Cardiac fibroblast (primary cell): ENCODE data around the gene ANXA11.
"Not testable (repeated sequence)": the region's sequence is repeated elsewhere in the genome, so short reads cannot be mapped to it uniquely, and the experiment has no call there.

Experiments used
- DNase-seq, 2 donors: peaks; one replicate each; pipeline versions ENCODE4 v3.0.0 to v3.0.0-alpha.2; 2010; ENCODE audit warnings: low read depth in 2 of 2
- H3K4me3 ChIP-seq, 2 donors: replicated peaks in 1 of 2; 1 replicate in 1 of 2; 2 replicates in 1 of 2; pipeline ENCODE4 v1.5.1; 2011; ENCODE audit warnings: low read depth in 2 of 2, low read length in 2 of 2, mild to moderate bottlenecking in 2 of 2, moderate library complexity in 1 of 2
- TF ChIP-seq, protein P1 (sequence below): IDR thresholded peaks from one replicate; pipeline ENCODE4 v1.5.1; 2011; ENCODE audit warnings: low read depth, mild to moderate bottlenecking, low read length, inconsistent platforms

The ANXA11 gene

DNA sequence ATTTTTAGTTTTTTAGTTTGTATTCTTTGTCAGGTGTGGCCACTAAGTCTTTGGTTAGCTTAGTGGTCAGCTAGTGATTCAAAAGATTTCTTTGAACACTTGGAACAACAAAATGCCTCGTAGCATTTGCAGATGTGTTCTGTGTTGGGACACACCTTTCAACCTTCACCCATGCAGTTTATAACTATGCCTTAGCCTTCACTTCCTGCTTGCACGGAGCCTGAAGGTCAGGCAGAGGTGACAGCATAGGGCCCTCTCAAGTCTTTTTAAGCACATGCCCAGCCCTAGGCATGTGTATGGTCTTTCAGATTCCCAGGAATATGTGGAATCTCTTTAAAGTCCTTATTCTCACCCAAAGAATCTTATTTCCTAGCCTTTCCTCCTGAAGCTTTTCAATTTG lies 55.2 kb downstream of the ANXA11 start:
- no peak overlapping the region for H3K4me3 ChIP-seq
- no peak for DNase-seq
- TF ChIP-seq, protein P1, sequence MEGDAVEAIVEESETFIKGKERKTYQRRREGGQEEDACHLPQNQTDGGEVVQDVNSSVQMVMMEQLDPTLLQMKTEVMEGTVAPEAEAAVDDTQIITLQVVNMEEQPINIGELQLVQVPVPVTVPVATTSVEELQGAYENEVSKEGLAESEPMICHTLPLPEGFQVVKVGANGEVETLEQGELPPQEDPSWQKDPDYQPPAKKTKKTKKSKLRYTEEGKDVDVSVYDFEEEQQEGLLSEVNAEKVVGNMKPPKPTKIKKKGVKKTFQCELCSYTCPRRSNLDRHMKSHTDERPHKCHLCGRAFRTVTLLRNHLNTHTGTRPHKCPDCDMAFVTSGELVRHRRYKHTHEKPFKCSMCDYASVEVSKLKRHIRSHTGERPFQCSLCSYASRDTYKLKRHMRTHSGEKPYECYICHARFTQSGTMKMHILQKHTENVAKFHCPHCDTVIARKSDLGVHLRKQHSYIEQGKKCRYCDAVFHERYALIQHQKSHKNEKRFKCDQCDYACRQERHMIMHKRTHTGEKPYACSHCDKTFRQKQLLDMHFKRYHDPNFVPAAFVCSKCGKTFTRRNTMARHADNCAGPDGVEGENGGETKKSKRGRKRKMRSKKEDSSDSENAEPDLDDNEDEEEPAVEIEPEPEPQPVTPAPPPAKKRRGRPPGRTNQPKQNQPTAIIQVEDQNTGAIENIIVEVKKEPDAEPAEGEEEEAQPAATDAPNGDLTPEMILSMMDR = no peak

DNA sequence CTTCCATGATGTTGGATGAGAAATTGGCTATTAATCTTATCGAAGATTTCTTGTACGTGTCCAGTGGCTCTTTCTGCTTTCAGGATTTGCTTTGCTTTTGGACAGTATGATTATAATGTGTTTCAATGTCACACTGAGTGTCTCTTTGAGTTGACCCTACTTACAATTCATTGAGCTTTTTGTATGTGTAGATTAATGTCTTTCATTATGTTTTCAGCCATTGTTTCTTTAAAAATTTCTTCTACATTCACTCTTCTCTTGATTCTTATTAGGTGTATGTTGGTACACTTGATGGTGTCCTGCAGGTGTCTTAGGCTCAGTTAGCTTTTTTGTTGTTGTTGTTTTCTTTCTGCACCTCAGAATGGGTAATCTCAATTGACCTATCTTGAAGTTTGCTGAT lies 56.2 kb downstream of the ANXA11 start:
- TF ChIP-seq, protein P1 = no peak
- DNase-seq = no peak

DNA sequence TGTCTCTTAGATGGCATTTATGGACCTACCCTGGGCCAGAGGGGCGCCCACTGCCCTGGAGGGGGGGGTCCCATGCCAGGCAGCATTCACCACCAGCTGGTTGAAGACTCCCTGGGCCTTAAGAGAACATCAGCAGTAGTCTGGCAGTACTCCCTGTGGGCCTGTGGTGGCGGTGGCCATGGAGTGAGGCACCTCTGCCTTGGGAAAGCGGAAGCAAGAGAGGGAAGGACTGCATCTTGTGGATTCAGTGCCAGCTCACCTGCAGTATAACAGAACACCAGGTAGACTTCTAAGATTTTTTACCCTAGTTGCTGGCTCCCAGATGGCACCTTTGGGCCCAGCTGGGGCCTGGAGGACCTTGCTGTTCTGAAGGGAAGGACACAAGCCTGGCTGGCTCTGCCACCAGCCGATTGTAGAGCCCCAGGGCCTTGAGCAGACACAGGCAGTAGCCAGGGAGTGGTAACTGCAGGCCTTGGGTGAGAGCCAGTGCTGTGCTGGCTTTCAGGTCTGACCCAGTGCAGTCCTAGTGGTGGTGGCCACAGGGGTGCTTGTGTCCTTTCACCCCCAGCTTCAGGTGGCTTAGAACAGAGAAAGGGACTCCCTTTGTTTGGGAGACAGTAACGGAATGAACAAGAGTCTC lies 57.1 kb downstream of the ANXA11 start:
- DNase-seq = no peak
- no peak overlapping the region for H3K4me3 ChIP-seq
- TF ChIP-seq, protein P1 = no peak

More for the DNA sequence above, 56.2 kb downstream of the ANXA11 start:
- no peak overlapping the region for H3K4me3 ChIP-seq

- TF ChIP-seq, protein P1 = no peak
- H3K4me3 ChIP-seq = no peak overlapping the region
- DNase-seq = no peak
Observed at GRCh38 chr10:80146918-80147317, 58.4 kb downstream of the ANXA11 start.

GRCh38 chr10:80145406-80146308 lies 59.7 kb downstream of the ANXA11 start:
- not testable (repeated sequence) for H3K4me3 ChIP-seq
- DNase-seq = peak; percentile 77 to 90

GRCh38 chr10:80144696-80145131 lies 60.6 kb downstream of the ANXA11 start:
- TF ChIP-seq, protein P1 = no peak
- H3K4me3 ChIP-seq = no peak overlapping the region
- DNase-seq = no peak

- no peak for DNase-seq
- TF ChIP-seq, protein P1 = no peak
- H3K4me3 ChIP-seq = no peak overlapping the region
Observed at GRCh38 chr10:80144067-80144695, 61.2 kb downstream of the ANXA11 start.
